Progenitor cell of endocrine pancreas (in vitro differentiated cells): ENCODE measurements around the gene FZD7. TPM values are rescaled to one million over a fixed set of nuclear protein-coding genes. Genes with fewer than 3 reads are reported as not detected.

Experiments
- DNase-seq: peaks from one replicate; pipeline ENCODE4 v3.0.0; 2021; ENCODE audit warnings: low spot score; ENCODE audit not compliant: unreplicated experiment
- H3K27ac Mint-ChIP-seq: 2 replicates; pipeline ENCODE4 v1.8.0; 2021; ENCODE audit warnings: mild to moderate bottlenecking, moderate library complexity, mixed read lengths
- H3K27me3 Mint-ChIP-seq: 2 replicates; pipeline ENCODE4 v1.8.0; 2021; ENCODE audit warnings: mixed read lengths
- H3K36me3 Mint-ChIP-seq: 2 replicates; pipeline ENCODE4 v1.8.0; 2022; ENCODE audit warnings: mixed read lengths; ENCODE audit not compliant: insufficient read depth
- H3K4me1 Mint-ChIP-seq: 2 replicates; pipeline ENCODE4 v1.8.0; 2021; ENCODE audit warnings: low read depth, mixed read lengths
- H3K4me3 Mint-ChIP-seq: 2 replicates; pipeline ENCODE4 v1.8.0; 2021; ENCODE audit warnings: low read depth, mild to moderate bottlenecking, moderate library complexity, mixed read lengths
- H3K9me3 Mint-ChIP-seq: 2 replicates; pipeline ENCODE4 v1.8.0; 2021; ENCODE audit warnings: low read depth, mixed read lengths
- CTCF ChIP-seq: fragments of 200-600 bp; sonication (generic); IDR thresholded peaks from one replicate; pipeline ENCODE4 v1.5.0; 2021; ENCODE audit warnings: antibody characterized with exemption, mild to moderate bottlenecking; ENCODE audit not compliant: unreplicated experiment
- total RNA-seq: library from RNA; stranded (reverse); gene quantifications from 2 replicates; pipeline ENCODE4 v1.2.1, GENCODE V29; 2021

FZD7 gene
- total RNA-seq, 1 donor from 2014 or later, result 74.2 TPM

- DNase-seq, result no peak
- Mint-ChIP-seq H3K27me3 (no peaks in the 10 kb centered on the region), H3K4me1 (peaks cover 8% of the 10 kb centered on the region), H3K27ac (no peak overlapping the region), H3K4me3 (no peak overlapping the region), H3K9me3 (no peaks in the 10 kb centered on the region), H3K36me3 (no peaks in the 10 kb centered on the region)
- TF ChIP-seq CTCF, result peak; percentile 47
Observed at GRCh38 chr2:202060218-202060617, 26.6 kb downstream of the FZD7 start.

- Mint-ChIP-seq H3K4me1 (peaks cover 9% of the 10 kb centered on the region), H3K36me3 (no peaks in the 10 kb centered on the region), H3K27me3 (no peaks in the 10 kb centered on the region), H3K9me3 (no peaks in the 10 kb centered on the region), H3K4me3 (no peak overlapping the region), H3K27ac (no peak overlapping the region)
- no peak for TF ChIP-seq CTCF
- no peak for DNase-seq
Observed at GRCh38 chr2:202061695-202062094, 28.0 kb downstream of the FZD7 start.

GRCh38 chr2:202064171-202064880 lies 30.7 kb downstream of the FZD7 start:
- no peaks in the 10 kb centered on the region for H3K9me3 Mint-ChIP-seq
- H3K4me1 Mint-ChIP-seq, result peaks cover 11% of the 10 kb centered on the region
- no peak overlapping the region for H3K4me3 Mint-ChIP-seq
- DNase-seq, result no peak
- H3K36me3 Mint-ChIP-seq, result no peaks in the 10 kb centered on the region
- TF ChIP-seq CTCF, result no peak
- H3K27me3 Mint-ChIP-seq, result no peaks in the 10 kb centered on the region
- H3K27ac Mint-ChIP-seq, result peak overlapping the region; percentile 86

- H3K4me3 Mint-ChIP-seq, result no peak overlapping the region
- no peaks in the 10 kb centered on the region for H3K27me3 Mint-ChIP-seq
- no peaks in the 10 kb centered on the region for H3K9me3 Mint-ChIP-seq
- no peaks in the 10 kb centered on the region for H3K36me3 Mint-ChIP-seq
- no peak overlapping the region for H3K27ac Mint-ChIP-seq
- TF ChIP-seq CTCF, result no peak
- peaks cover 14% of the 10 kb centered on the region for H3K4me1 Mint-ChIP-seq
- no peak for DNase-seq
Observed at GRCh38 chr2:202064881-202065230, 31.2 kb downstream of the FZD7 start.

GRCh38 chr2:202065876-202066275 lies 32.2 kb downstream of the FZD7 start:
- no peak for TF ChIP-seq CTCF
- no peak overlapping the region for H3K4me3 Mint-ChIP-seq
- no peaks in the 10 kb centered on the region for H3K27me3 Mint-ChIP-seq
- H3K36me3 Mint-ChIP-seq, result no peaks in the 10 kb centered on the region
- no peak for DNase-seq
- no peaks in the 10 kb centered on the region for H3K9me3 Mint-ChIP-seq
- no peak overlapping the region for H3K27ac Mint-ChIP-seq
- H3K4me1 Mint-ChIP-seq, result peaks cover 14% of the 10 kb centered on the region
